ENCODE data around the gene CRYBG2.

The CRYBG2 gene

GRCh38 chr1:26278303-26278702 lies 75.6 kb downstream of the CRYBG2 start:
- no peaks in the 10 kb centered on the region for H3K36me3 ChIP-seq (ENCODE audit: control insufficient read depth, insufficient read depth, low read length)
- no peaks in the 10 kb centered on the region for H3K9me3 ChIP-seq (ENCODE audit: control insufficient read depth, low read length)
- no peak overlapping the region for H2AFZ ChIP-seq
- H3K4me3 ChIP-seq (ENCODE audit: low read depth, low read length), result no peak overlapping the region
- no peak overlapping the region for H3K4me2 ChIP-seq (ENCODE audit: low read length)
- peaks cover 5% of the 10 kb centered on the region for H3K4me1 ChIP-seq
- H3K9ac ChIP-seq, result no peak overlapping the region
- no peaks in the 10 kb centered on the region for H3K27me3 ChIP-seq (ENCODE audit: control insufficient read depth, insufficient read depth, low read length)
- H3K27ac ChIP-seq, result no peak overlapping the region
- TF ChIP-seq CTCF (IDR thresholded peaks at IDR 0.05), result no peak
- no peaks in the 10 kb centered on the region for H3K79me2 ChIP-seq

GRCh38 chr1:26277719-26278118 lies 76.2 kb downstream of the CRYBG2 start:
- H3K9ac ChIP-seq, result no peak overlapping the region
- no peak overlapping the region for H3K4me3 ChIP-seq (ENCODE audit: low read depth, low read length)
- no peaks in the 10 kb centered on the region for H3K36me3 ChIP-seq (ENCODE audit: control insufficient read depth, insufficient read depth, low read length)
- no peaks in the 10 kb centered on the region for H3K79me2 ChIP-seq
- H3K9me3 ChIP-seq (ENCODE audit: control insufficient read depth, low read length), result no peaks in the 10 kb centered on the region
- H3K27me3 ChIP-seq (ENCODE audit: control insufficient read depth, insufficient read depth, low read length), result no peaks in the 10 kb centered on the region
- no peak overlapping the region for H3K4me2 ChIP-seq (ENCODE audit: low read length)
- no peak for TF ChIP-seq CTCF (IDR thresholded peaks at IDR 0.05)
- no peak overlapping the region for H2AFZ ChIP-seq
- peaks cover 5% of the 10 kb centered on the region for H3K4me1 ChIP-seq
- no peak overlapping the region for H3K27ac ChIP-seq

GRCh38 chr1:26277261-26277661 lies 76.7 kb downstream of the CRYBG2 start:
- no peak for TF ChIP-seq CTCF (IDR thresholded peaks at IDR 0.05)
- H3K4me1 ChIP-seq, result peaks cover 5% of the 10 kb centered on the region
- H3K4me3 ChIP-seq (ENCODE audit: low read depth, low read length), result no peak overlapping the region
- no peak overlapping the region for H3K9ac ChIP-seq
- no peaks in the 10 kb centered on the region for H3K79me2 ChIP-seq
- H2AFZ ChIP-seq, result no peak overlapping the region
- H3K27ac ChIP-seq, result no peak overlapping the region
- H3K9me3 ChIP-seq (ENCODE audit: control insufficient read depth, low read length), result no peaks in the 10 kb centered on the region
- H3K36me3 ChIP-seq (ENCODE audit: control insufficient read depth, insufficient read depth, low read length), result no peaks in the 10 kb centered on the region
- no peaks in the 10 kb centered on the region for H3K27me3 ChIP-seq (ENCODE audit: control insufficient read depth, insufficient read depth, low read length)
- H3K4me2 ChIP-seq (ENCODE audit: low read length), result no peak overlapping the region

GRCh38 chr1:26276432-26276838 lies 77.5 kb downstream of the CRYBG2 start:
- Histone ChIP-seq H3K4me2 (ENCODE audit: low read length) (no peak overlapping the region), H3K27ac (no peak overlapping the region), H3K79me2 (no peaks in the 10 kb centered on the region), H3K36me3 (ENCODE audit: control insufficient read depth, insufficient read depth, low read length) (no peaks in the 10 kb centered on the region), H2AFZ (no peak overlapping the region), H3K9me3 (ENCODE audit: control insufficient read depth, low read length) (no peaks in the 10 kb centered on the region), H3K27me3 (ENCODE audit: control insufficient read depth, insufficient read depth, low read length) (no peaks in the 10 kb centered on the region), H3K9ac (no peak overlapping the region), H3K4me3 (ENCODE audit: low read depth, low read length) (no peak overlapping the region), H3K4me1 (peaks cover 5% of the 10 kb centered on the region)
- TF ChIP-seq CTCF (IDR thresholded peaks at IDR 0.05), result no peak

- no peak overlapping the region for H2AFZ ChIP-seq
- peak overlapping the region; percentile 3 for H3K4me3 ChIP-seq (ENCODE audit: low read depth, low read length)
- H3K9me3 ChIP-seq (ENCODE audit: control insufficient read depth, low read length), result no peaks in the 10 kb centered on the region
- H3K36me3 ChIP-seq (ENCODE audit: control insufficient read depth, insufficient read depth, low read length), result no peaks in the 10 kb centered on the region
- no peak overlapping the region for H3K4me2 ChIP-seq (ENCODE audit: low read length)
- peak; percentile 62 for TF ChIP-seq CTCF (IDR thresholded peaks at IDR 0.05)
- peaks cover 5% of the 10 kb centered on the region for H3K4me1 ChIP-seq
- H3K9ac ChIP-seq, result no peak overlapping the region
- no peaks in the 10 kb centered on the region for H3K27me3 ChIP-seq (ENCODE audit: control insufficient read depth, insufficient read depth, low read length)
- H3K27ac ChIP-seq, result peak overlapping the region; percentile 33
- no peaks in the 10 kb centered on the region for H3K79me2 ChIP-seq
Measured at GRCh38 chr1:26275580-26276431, 78.1 kb downstream of the CRYBG2 start.

All from parathyroid adenoma (tissue), 2 donors.